Lower lobe of right lung (tissue), 2 donors: Measurements from ENCODE around the gene SLC8A3. TPM values are rescaled to one million over a fixed set of nuclear protein-coding genes. Genes with fewer than 3 reads are reported as not detected.

Experiments used
- ATAC-seq, 2 donors: fragments of 200-7000 bp; cut with Tn5 transposase; one replicate each; pipeline ENCODE4 v1.9.1; 2020 to 2022; ENCODE audit warnings: mild to moderate bottlenecking in 2 of 2, moderate library complexity in 2 of 2
- DNase-seq: peaks from one replicate; pipeline ENCODE4 v3.0.0-alpha.2; 2020
- H3K27ac ChIP-seq: fragments of 200-600 bp; one replicate; pipeline ENCODE4 v1.8.0; 2022
- H3K27me3 ChIP-seq: fragments of 200-600 bp; one replicate; pipeline ENCODE4 v1.8.0; 2022; ENCODE audit warnings: low read depth
- H3K36me3 ChIP-seq: fragments of 200-600 bp; one replicate; pipeline ENCODE4 v1.8.0; 2022; ENCODE audit warnings: mild to moderate bottlenecking
- H3K4me1 ChIP-seq: fragments of 200-600 bp; one replicate; pipeline ENCODE4 v1.8.0; 2022
- H3K4me3 ChIP-seq: fragments of 200-600 bp; one replicate; pipeline ENCODE4 v1.8.0; 2022; ENCODE audit warnings: mild to moderate bottlenecking
- H3K9me3 ChIP-seq: fragments of 200-600 bp; one replicate; pipeline ENCODE4 v1.8.0; 2022
- CTCF ChIP-seq: fragments of 200-600 bp; IDR thresholded peaks from one replicate; pipeline ENCODE4 v1.8.0; 2022; ENCODE audit warnings: antibody characterized with exemption, mild to moderate bottlenecking
- intact Hi-C: fragments of 100-400 bp; cut with DNase I; formaldehyde crosslinking; loops from one replicate; pipeline ENCODE4 v1.11.0; 2022
- total RNA-seq: library from RNA; stranded (reverse); fragmentation: NEBNext Ultra II Directional; extraction: Animal tissue kit (Norgen Biotek cat#: 25700); gene quantifications from one replicate; pipeline ENCODE4 v1.2.1, GENCODE V29; 2021
- donor health status: DM: no; HTN: yes; CAD: no; lungs with severe emphysema.

The SLC8A3 gene
- total RNA-seq, 1 donor from 2014 or later: 1.9 TPM

GRCh38 chr14:70183991-70184390 lies 4.8 kb downstream of the SLC8A3 start:
- ATAC-seq (no peak), DNase-seq (no peak)
- Histone ChIP-seq H3K27ac (no peak overlapping the region), H3K4me3 (no peak overlapping the region), H3K27me3 (peaks cover 15% of the 10 kb centered on the region), H3K36me3 (no peaks in the 10 kb centered on the region), H3K4me1 (peaks cover 12% of the 10 kb centered on the region), H3K9me3 (no peaks in the 10 kb centered on the region)
- intact Hi-C loops: no loop called here
- TF ChIP-seq CTCF: no peak

- ATAC-seq (no peak), DNase-seq (no peak)
- no peak overlapping the region for H3K27ac ChIP-seq
- no peaks in the 10 kb centered on the region for H3K4me1 ChIP-seq
- no peaks in the 10 kb centered on the region for H3K36me3 ChIP-seq
- no peak overlapping the region for H3K4me3 ChIP-seq
- H3K9me3 ChIP-seq: no peaks in the 10 kb centered on the region
- no peaks in the 10 kb centered on the region for H3K27me3 ChIP-seq
- intact Hi-C loops: no loop called here
- no peak for TF ChIP-seq CTCF
Measured at GRCh38 chr14:70181276-70181675, 7.5 kb downstream of the SLC8A3 start.

GRCh38 chr14:70180718-70181117 lies 8.0 kb downstream of the SLC8A3 start:
- DNase-seq (no peak), ATAC-seq (no peak)
- no peaks in the 10 kb centered on the region for H3K36me3 ChIP-seq
- no peaks in the 10 kb centered on the region for H3K9me3 ChIP-seq
- no peaks in the 10 kb centered on the region for H3K4me1 ChIP-seq
- no peak overlapping the region for H3K4me3 ChIP-seq
- no peak overlapping the region for H3K27ac ChIP-seq
- intact Hi-C loops: no loop called here
- TF ChIP-seq CTCF: no peak
- no peaks in the 10 kb centered on the region for H3K27me3 ChIP-seq

GRCh38 chr14:70177081-70177800 lies 11.5 kb downstream of the SLC8A3 start:
- no peaks in the 10 kb centered on the region for H3K9me3 ChIP-seq
- ATAC-seq: no peak

GRCh38 chr14:70173569-70173968 lies 15.2 kb downstream of the SLC8A3 start:
- H3K27ac ChIP-seq: no peak overlapping the region
- no peak for ATAC-seq
- intact Hi-C loops: no loop called here
- no peak for DNase-seq
- no peaks in the 10 kb centered on the region for H3K9me3 ChIP-seq
- no peaks in the 10 kb centered on the region for H3K4me1 ChIP-seq
- no peak overlapping the region for H3K4me3 ChIP-seq
- TF ChIP-seq CTCF: no peak
- H3K27me3 ChIP-seq: no peaks in the 10 kb centered on the region
- H3K36me3 ChIP-seq: no peaks in the 10 kb centered on the region

More at GRCh38 chr14:70177081-70177800, 11.5 kb downstream of the SLC8A3 start:
- no peaks in the 10 kb centered on the region for H3K4me1 ChIP-seq
- H3K27me3 ChIP-seq: no peaks in the 10 kb centered on the region
- intact Hi-C loops: no loop called here
- TF ChIP-seq CTCF: no peak
- H3K36me3 ChIP-seq: no peaks in the 10 kb centered on the region
- H3K4me3 ChIP-seq: no peak overlapping the region
- no peak for DNase-seq
- H3K27ac ChIP-seq: no peak overlapping the region
